Astrocyte of the spinal cord (primary cell): ENCODE results near the gene CAMTA1.

Experiments used
- DNase-seq: peaks from one replicate; pipeline ENCODE4 v3.0.0; 2011; ENCODE audit warnings: low read depth, low spot score
- H3K4me3 ChIP-seq: 2 replicates; pipeline ENCODE4 v1.5.1; 2011; ENCODE audit warnings: low read depth, mild to moderate bottlenecking, low read length, moderate library complexity
- in situ Hi-C: cut with HindIII; loops from 2 replicates; pipeline ENCODE4 v1.10.0; 2017; ENCODE audit warnings: low sequenced_read_pairs
- TF ChIP-seq, protein P1 (sequence below): IDR thresholded peaks from 2 replicates; pipeline ENCODE4 v1.5.1; 2012; ENCODE audit warnings: low read depth, mild to moderate bottlenecking, low read length, inconsistent platforms

Gene CAMTA1

GRCh38 chr1:6995789-6996188 is 210.5 kb downstream of the CAMTA1 start:
- no peak overlapping the region for H3K4me3 ChIP-seq
- in situ Hi-C loops: no loop called here
- no peak for DNase-seq
- TF ChIP-seq, protein P1, sequence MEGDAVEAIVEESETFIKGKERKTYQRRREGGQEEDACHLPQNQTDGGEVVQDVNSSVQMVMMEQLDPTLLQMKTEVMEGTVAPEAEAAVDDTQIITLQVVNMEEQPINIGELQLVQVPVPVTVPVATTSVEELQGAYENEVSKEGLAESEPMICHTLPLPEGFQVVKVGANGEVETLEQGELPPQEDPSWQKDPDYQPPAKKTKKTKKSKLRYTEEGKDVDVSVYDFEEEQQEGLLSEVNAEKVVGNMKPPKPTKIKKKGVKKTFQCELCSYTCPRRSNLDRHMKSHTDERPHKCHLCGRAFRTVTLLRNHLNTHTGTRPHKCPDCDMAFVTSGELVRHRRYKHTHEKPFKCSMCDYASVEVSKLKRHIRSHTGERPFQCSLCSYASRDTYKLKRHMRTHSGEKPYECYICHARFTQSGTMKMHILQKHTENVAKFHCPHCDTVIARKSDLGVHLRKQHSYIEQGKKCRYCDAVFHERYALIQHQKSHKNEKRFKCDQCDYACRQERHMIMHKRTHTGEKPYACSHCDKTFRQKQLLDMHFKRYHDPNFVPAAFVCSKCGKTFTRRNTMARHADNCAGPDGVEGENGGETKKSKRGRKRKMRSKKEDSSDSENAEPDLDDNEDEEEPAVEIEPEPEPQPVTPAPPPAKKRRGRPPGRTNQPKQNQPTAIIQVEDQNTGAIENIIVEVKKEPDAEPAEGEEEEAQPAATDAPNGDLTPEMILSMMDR: no peak

DNA sequence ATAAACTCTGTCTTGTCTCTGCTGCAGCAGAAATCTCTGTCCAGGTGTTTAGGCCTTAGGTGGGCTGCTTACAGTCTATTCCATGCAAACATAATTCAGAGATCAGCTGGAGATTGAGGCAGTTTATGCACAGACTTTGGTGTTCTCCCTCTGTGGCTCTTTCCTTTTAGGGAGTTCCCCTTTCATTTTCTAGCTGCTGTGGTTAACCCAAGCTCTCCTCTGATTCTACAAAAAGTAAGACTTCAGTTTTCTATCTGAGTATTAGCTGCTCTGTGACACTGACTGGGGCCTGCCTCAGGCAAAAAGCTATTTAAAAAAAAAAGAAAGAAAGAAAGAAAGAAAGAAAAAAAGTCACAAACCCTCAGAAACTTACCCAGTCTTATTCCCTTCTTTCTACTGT is 211.1 kb downstream of the CAMTA1 start:
- H3K4me3 ChIP-seq: no peak overlapping the region
- TF ChIP-seq, protein P1: no peak
- no peak for DNase-seq
- in situ Hi-C loops: no loop called here

GRCh38 chr1:6996866-6997265 is 211.6 kb downstream of the CAMTA1 start:
- in situ Hi-C loops: no loop called here
- H3K4me3 ChIP-seq: no peak overlapping the region
- no peak for DNase-seq
- TF ChIP-seq, protein P1: no peak

DNA sequence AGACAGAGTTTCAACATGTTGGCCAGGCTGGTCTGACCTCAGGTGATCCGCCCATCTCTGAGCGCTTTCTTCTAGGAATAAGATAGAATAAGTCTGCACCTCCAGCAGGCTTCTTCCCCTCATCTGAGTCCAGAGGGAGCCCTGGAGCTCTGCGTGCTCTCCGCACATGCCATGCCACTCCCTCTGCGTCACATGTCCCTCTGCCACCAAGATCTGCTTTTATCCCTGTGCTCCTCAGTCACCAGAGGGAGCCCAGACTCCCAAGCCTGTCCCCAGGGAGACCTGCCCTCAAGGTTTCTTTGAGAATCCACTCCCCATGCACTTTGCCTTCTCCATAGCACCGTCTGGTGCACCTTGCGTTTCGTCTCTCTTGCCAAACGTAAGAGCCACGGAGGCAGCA is 213.0 kb downstream of the CAMTA1 start:
- in situ Hi-C loops: no loop called here
- TF ChIP-seq, protein P1: no peak
- no peak overlapping the region for H3K4me3 ChIP-seq
- DNase-seq: no peak

DNA sequence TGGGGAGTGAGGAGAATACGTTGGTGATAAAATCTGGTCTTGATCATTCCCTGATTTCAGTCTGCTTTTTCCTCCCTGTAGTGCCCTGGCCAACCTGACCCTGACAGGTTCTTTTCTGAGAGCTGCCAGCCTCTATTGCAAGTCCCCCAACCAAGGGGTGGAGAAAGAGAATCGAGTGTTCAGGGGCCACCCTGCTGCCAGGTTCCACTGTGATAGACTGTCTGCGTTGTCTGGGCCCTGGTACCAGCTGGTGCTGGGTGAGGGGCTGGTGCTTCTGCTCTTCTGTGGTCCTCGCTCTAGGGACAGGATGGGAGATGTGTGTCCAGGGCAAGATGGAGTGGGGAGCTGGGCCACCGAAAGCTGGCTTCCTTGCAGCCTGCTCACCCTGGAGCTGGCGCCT is 214.6 kb downstream of the CAMTA1 start:
- DNase-seq: no peak
- H3K4me3 ChIP-seq: no peak overlapping the region
- in situ Hi-C loops: no loop called here
- TF ChIP-seq, protein P1: no peak

DNA sequence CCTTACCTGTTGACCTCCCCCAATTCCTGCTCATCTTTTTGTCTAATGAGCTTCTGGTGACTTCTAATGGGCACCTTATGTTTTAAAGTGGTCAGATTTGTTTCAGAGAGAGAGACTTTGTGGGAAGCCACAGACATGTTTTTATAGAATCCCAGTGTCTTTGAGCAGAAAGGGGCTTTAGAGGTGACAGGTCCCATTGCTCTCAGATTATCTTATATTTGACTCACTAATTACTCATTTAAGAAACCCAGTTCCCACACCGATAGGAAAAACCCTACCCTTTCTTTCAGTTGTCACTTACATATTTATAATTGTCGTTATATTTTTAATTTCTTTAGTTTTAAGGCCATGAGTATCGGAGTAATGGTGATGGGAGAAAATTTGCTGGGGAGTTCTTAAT is 215.5 kb downstream of the CAMTA1 start:
- no peak for DNase-seq

DNA sequence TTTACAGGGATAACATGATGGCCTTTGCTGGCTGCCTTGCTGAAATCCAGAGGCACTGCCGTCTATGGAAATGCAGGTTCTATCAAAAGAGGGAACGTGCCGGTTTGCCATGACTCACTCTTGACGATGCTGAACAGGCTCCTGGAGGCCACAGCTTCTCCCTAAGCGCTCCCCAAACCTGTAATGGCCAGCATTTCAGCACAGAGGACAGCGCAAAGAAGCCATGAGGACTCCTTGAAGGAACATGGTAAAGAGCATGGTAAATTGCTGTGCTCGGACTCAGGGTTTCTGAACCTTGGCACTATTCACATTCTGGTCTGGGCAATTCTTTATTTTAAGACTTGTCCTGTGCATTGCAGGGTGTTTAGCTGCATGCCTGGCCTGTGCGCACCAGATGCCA is 217.5 kb downstream of the CAMTA1 start:
- in situ Hi-C loops: no loop called here
- no peak for DNase-seq
- H3K4me3 ChIP-seq: no peak overlapping the region
- TF ChIP-seq, protein P1: no peak

More for the DNA sequence above, 215.5 kb downstream of the CAMTA1 start:
- TF ChIP-seq, protein P1: no peak
- in situ Hi-C loops: no loop called here
- H3K4me3 ChIP-seq: no peak overlapping the region
